Spleen (tissue), 11 donors: ENCODE measurements around the gene KIFC3. TPM values are rescaled to one million over a fixed set of nuclear protein-coding genes. Genes with fewer than 3 reads are reported as not detected.

Source experiments
- DNase-seq: peaks from one replicate; pipeline ENCODE4 v3.0.0-alpha.2; 2020
- H3K27ac ChIP-seq, 8 donors: fragments of 200-600 bp; sonication (generic) in 7 of 8; 1 replicate in 4 of 8; 2 replicates in 4 of 8; pipeline versions ENCODE4 v1.5.0 to v1.8.0; 2016 to 2021; ENCODE audit warnings: inconsistent platforms in 4 of 8, mild to moderate bottlenecking in 4 of 8, moderate library complexity in 1 of 8
- H3K27me3 ChIP-seq, 7 donors: fragments of 200-600 bp; sonication (generic) in 6 of 7; replicated peaks in 1 of 7; 1 replicate in 4 of 7; 2 replicates in 3 of 7; pipeline versions ENCODE4 v1.5.0 to v1.8.0; 2016 to 2021; ENCODE audit warnings: inconsistent platforms in 3 of 7, mild to moderate bottlenecking in 1 of 7
- H3K36me3 ChIP-seq, 6 donors: fragments of 200-600 bp; sonication (generic) in 5 of 6; 1 replicate in 4 of 6; 2 replicates in 2 of 6; pipeline versions ENCODE4 v1.5.0 to v1.8.0; 2016 to 2021; ENCODE audit warnings: inconsistent platforms in 2 of 6
- H3K4me1 ChIP-seq, 6 donors: fragments of 200-600 bp; sonication (generic) in 5 of 6; 1 replicate in 3 of 6; 2 replicates in 3 of 6; pipeline versions ENCODE4 v1.5.0 to v1.8.0; 2016 to 2021; ENCODE audit warnings: inconsistent platforms in 3 of 6
- H3K4me3 ChIP-seq, 8 donors: fragments of 200-600 bp; sonication (generic) in 7 of 8; 1 replicate in 4 of 8; 2 replicates in 4 of 8; pipeline versions ENCODE4 v1.5.0 to v1.8.0; 2016 to 2021; ENCODE audit warnings: inconsistent platforms in 4 of 8, mild to moderate bottlenecking in 4 of 8, moderate library complexity in 2 of 8
- H3K9me3 ChIP-seq, 8 donors: fragments of 200-600 bp; sonication (generic) in 7 of 8; 1 replicate in 4 of 8; 2 replicates in 4 of 8; pipeline versions ENCODE4 v1.5.0 to v1.8.0; 2016 to 2021; ENCODE audit warnings: inconsistent platforms in 4 of 8
- POLR2A ChIP-seq, 3 donors: fragments of 450-650 bp; IDR thresholded peaks; one replicate each; pipeline ENCODE4 v1.5.1; 2017; ENCODE audit warnings: antibody characterized with exemption in 3 of 3, mild to moderate bottlenecking in 1 of 3
- POLR2AphosphoS5 ChIP-seq, 3 donors: sonication (generic); formaldehyde crosslinking; IDR thresholded peaks; one replicate each; pipeline ENCODE4 v1.5.1; 2017; ENCODE audit warnings: antibody characterized with exemption in 3 of 3
- WGBS, 5 donors: extraction: QIAGEN DNeasy Blood & Tissue Kit in 3 of 5; methylation state at CpG; one replicate each; pipeline versions ENCODE4 v1.1.5 to v1.1.7; 2013 to 2018; 5-methylcytosine and 5-hydroxymethylcytosine counted together
- intact Hi-C: fragments of 100-400 bp; cut with DNase I; formaldehyde crosslinking; loops from one replicate; pipeline ENCODE4 v1.15.0; 2023; ENCODE audit warnings: low total_unique reads
- polyA plus RNA-seq, 3 donors: library from polyadenylated mRNA; stranded (reverse); fragments of 200-250 nt; gene quantifications; one replicate each; pipeline ENCODE4 v1.2.1, GENCODE V29; 2013
- total RNA-seq, 7 donors: library from RNA; depleted of rRNA in 3 of 7; stranded (reverse); fragments of >200 nt in 3 of 7; fragmentation: NEBNext Ultra II Directional in 4 of 7; extraction: Animal tissue kit (Norgen Biotek cat#: 25700) in 4 of 7; gene quantifications; one replicate each; pipeline versions ENCODE4 v1.1.0 to v1.2.1, GENCODE V29; 2016 to 2021
- TF ChIP-seq, protein P1 (sequence below), 11 experiments: fragments of 200-600 bp in 7 of 11; fragments of 450-650 bp in 4 of 11; sonication (generic) in 4 of 11; IDR thresholded peaks in 8 of 11; conservative IDR thresholded peaks in 3 of 11; 1 replicate in 7 of 11; 2 replicates in 4 of 11; pipeline versions ENCODE4 v1.4.0 to v1.8.0; 2016 to 2021; ENCODE audit warnings: antibody characterized with exemption in 11 of 11, inconsistent platforms in 4 of 11, mild to moderate bottlenecking in 1 of 11
- donor health status: healthy with polysubstance abuse.
- donor health status: DM: no; HTN: no; CAD: no; lungs with moderate emphysema.
- donor health status: DM: no; HTN: no; CAD: no.
- donor health status: Bipolar disorder and iron deficiency.
- donor health status: healthy.
- donor health status: DM: no; HTN: no; CAD: no.
- donor health status: DM: yes; HTN: yes; CAD: no.

KIFC3 gene
- total and polyA plus RNA-seq, 10 donors = 4.6 to 61.5 (median 42.6) TPM

GRCh38 chr16:57808589-57809228 lies 6.4 kb upstream of the KIFC3 start:
- no peak for TF ChIP-seq POLR2AphosphoS5 (IDR thresholded peaks at IDR 0.05)
- TF ChIP-seq POLR2A (IDR thresholded peaks at IDR 0.05) = no peak
- TF ChIP-seq, protein P1, sequence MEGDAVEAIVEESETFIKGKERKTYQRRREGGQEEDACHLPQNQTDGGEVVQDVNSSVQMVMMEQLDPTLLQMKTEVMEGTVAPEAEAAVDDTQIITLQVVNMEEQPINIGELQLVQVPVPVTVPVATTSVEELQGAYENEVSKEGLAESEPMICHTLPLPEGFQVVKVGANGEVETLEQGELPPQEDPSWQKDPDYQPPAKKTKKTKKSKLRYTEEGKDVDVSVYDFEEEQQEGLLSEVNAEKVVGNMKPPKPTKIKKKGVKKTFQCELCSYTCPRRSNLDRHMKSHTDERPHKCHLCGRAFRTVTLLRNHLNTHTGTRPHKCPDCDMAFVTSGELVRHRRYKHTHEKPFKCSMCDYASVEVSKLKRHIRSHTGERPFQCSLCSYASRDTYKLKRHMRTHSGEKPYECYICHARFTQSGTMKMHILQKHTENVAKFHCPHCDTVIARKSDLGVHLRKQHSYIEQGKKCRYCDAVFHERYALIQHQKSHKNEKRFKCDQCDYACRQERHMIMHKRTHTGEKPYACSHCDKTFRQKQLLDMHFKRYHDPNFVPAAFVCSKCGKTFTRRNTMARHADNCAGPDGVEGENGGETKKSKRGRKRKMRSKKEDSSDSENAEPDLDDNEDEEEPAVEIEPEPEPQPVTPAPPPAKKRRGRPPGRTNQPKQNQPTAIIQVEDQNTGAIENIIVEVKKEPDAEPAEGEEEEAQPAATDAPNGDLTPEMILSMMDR (IDR thresholded peaks at IDR 0.05 in 8 of 11, conservative IDR thresholded peaks at IDR 0.05 in 3 of 11) = no peak
- Histone ChIP-seq H3K36me3 (no peaks in the 10 kb centered on the region), H3K27ac (peak overlapping the region in 2 of 8 donors; percentile 62 to 84), H3K27me3 (peaks cover 0 to 4% (median 0%) of the 10 kb centered on the region in 7 donors), H3K4me3 (peak overlapping the region in 2 of 8 donors; percentile 15 to 47), H3K4me1 (peaks cover 21 to 49% (median 35%) of the 10 kb centered on the region in 6 donors), H3K9me3 (no peaks in the 10 kb centered on the region)
- no peak for DNase-seq
- intact Hi-C loops = no loop called here
- WGBS, 5 donors = 48 to 77% (median 63%) methylated on average over 2 of the region's 2 CpGs

- H3K9me3 ChIP-seq = no peaks in the 10 kb centered on the region
- TF ChIP-seq POLR2AphosphoS5 (IDR thresholded peaks at IDR 0.05) (peak in 2 of 3 donors; percentile 8 to 46), POLR2A (IDR thresholded peaks at IDR 0.05) (no peak)
- 4 to 6% (median 5%) methylated on average over 16 of the region's 16 CpGs for WGBS, 5 donors
- intact Hi-C loops = no loop called here
- peak; percentile 91 for DNase-seq
- peaks cover 21 to 56% (median 40%) of the 10 kb centered on the region in 6 donors for H3K4me1 ChIP-seq
- H3K36me3 ChIP-seq = no peaks in the 10 kb centered on the region
- peak overlapping the region in 3 of 8 donors; percentile 38 to 62 (median 54) for H3K27ac ChIP-seq
- peaks cover 0 to 8% (median 0%) of the 10 kb centered on the region in 7 donors for H3K27me3 ChIP-seq
- peak overlapping the region in 2 of 8 donors; percentile 15 to 47 for H3K4me3 ChIP-seq
Observed at GRCh38 chr16:57807968-57808528, 5.8 kb upstream of the KIFC3 start.

DNA sequence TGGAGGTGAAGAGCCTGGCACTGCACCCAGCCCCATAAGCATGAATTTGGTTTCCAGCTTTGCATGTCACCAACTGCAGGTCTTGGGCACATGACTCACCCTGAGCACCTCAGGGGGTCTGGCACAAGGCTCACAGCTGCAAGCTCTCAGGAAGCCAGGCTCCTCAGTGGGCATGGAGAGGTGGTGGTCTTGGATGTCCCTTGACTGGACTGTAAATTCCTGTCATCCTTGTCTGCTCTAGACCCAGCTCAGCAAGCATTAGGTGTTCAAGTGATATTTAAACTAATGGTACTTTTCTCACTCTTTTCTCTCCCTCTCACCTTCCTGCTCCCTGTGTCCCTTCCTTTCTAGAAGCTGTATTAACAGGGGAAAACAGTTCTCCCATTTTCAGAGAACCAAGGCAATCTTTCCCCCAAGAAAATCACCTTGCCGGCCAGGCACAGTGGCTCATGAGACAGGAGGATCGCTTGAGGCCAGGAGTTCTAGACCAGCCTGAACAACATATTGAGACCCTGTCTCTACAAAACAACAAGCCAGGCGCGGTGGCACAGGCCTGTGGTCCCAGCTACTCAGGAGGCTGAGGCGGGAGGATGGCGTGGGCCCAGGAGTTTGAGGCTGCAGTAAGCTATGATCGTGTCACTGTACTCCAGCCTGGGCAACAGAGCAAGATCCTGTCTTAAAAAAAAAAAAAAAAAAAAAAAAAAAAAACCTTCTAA lies 5.1 kb upstream of the KIFC3 start:
- Histone ChIP-seq H3K9me3 (no peaks in the 10 kb centered on the region), H3K4me1 (peaks cover 21 to 62% (median 47%) of the 10 kb centered on the region in 6 donors), H3K4me3 (no peak overlapping the region), H3K27ac (peak overlapping the region in 2 of 8 donors; percentile 38 to 62), H3K27me3 (peaks cover 0 to 14% (median 0%) of the 10 kb centered on the region in 7 donors), H3K36me3 (no peaks in the 10 kb centered on the region)
- no peak for DNase-seq
- WGBS, 5 donors = 77 to 84% (median 79%) methylated on average over 7 of the region's 7 CpGs
- intact Hi-C loops = no loop called here
- TF ChIP-seq POLR2AphosphoS5 (IDR thresholded peaks at IDR 0.05) (no peak), POLR2A (IDR thresholded peaks at IDR 0.05) (no peak)
- TF ChIP-seq, protein P1 (IDR thresholded peaks at IDR 0.05 in 8 of 11, conservative IDR thresholded peaks at IDR 0.05 in 3 of 11) = no peak

- intact Hi-C loops = no loop called here
- Histone ChIP-seq H3K4me3 (no peak overlapping the region), H3K27ac (no peak overlapping the region), H3K9me3 (no peaks in the 10 kb centered on the region), H3K27me3 (peaks cover 0 to 37% (median 0%) of the 10 kb centered on the region in 7 donors), H3K36me3 (no peaks in the 10 kb centered on the region), H3K4me1 (peaks cover 22 to 70% (median 55%) of the 10 kb centered on the region in 6 donors)
- TF ChIP-seq POLR2A (IDR thresholded peaks at IDR 0.05) (no peak), POLR2AphosphoS5 (IDR thresholded peaks at IDR 0.05) (no peak)
- TF ChIP-seq, protein P1 (IDR thresholded peaks at IDR 0.05 in 8 of 11, conservative IDR thresholded peaks at IDR 0.05 in 3 of 11) = no peak
- 54 to 87% (median 80%) methylated on average over 5 to 6 of the region's 6 CpGs for WGBS, 5 donors
- DNase-seq = no peak
Observed at GRCh38 chr16:57805176-57805575, 2.9 kb upstream of the KIFC3 start.
